HG03565 (cell line): ENCODE results near the gene TBX1.

Experiments used
- ATAC-seq: cut with Tn5 transposase; IDR thresholded peaks from one replicate; pipeline ENCODE4 v1.9.1; 2021; ENCODE audit warnings: mild to moderate bottlenecking, moderate library complexity; ENCODE audit not compliant: unreplicated experiment

TBX1 gene

DNA sequence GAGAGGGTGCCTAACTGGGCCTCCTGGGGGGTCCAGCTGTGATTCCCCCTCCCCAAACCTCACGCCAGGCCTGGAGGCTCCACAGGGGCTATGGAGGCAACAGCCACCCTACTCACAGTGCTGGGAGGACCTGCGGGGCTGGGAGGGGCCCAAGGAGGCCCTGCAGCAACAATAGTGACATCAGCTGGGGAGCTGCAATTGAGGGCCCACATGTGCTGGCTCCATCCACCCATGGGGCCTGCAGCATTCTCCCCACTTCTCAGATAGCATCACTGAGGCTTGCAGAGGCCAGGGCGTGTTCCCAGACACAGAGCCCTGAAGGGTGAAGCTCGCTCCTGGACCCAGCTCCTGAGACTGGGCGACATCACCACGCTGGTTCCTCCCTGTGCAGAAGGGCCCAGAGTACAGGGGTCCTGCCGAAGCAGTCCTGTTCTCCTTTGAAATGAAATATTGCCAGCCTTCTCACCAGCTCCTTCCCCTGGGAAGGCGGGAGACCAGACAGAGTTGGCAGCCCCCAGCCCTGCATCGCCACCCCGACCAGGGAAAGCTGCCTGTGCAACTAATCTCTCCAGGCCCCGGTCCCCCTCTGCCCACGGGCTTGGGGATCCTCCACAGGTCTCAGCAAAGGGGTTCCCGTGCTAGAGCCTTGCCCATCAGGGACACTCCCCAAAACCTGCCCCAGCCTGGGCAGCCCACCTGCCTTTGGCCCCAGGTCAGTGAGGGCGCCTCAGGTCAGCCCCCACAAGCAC is 8.9 kb upstream of the TBX1 start:
- ATAC-seq = no peak

DNA sequence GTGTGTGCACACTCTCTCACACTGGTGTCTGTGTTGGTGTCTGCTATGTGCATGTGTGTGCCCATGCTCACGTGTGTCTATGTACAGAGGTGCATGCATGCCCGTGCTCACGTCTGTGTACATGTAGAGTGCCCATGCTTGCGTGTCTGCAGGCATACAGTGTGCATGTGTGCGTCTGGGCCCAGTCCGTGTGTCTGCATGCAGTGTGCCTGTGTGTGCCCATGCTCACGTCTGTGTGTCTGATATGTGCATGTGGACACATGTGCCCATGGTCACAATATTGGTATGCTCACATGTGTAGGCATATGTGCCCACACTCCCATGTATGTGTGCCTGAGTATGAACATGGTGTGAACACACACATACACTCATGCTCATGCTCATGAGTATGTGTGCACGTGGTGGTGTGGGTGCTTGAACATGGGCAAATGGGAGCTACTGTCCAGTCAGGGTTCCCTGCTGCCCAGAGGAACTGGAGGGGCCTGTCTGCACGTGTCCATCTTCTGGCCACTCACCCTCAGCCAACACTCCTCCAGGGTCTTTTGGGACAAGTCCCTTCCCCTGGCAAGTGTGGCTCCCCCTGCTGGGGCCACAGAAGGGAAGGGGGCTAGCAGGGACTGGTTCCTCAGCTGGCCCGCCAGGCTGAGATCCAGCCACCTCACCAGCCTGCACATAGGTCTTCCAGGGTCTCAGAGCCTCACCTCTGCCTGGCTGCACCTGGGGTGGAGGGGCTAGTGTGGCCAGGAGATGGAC is 7.3 kb upstream of the TBX1 start:
- ATAC-seq = no peak

DNA sequence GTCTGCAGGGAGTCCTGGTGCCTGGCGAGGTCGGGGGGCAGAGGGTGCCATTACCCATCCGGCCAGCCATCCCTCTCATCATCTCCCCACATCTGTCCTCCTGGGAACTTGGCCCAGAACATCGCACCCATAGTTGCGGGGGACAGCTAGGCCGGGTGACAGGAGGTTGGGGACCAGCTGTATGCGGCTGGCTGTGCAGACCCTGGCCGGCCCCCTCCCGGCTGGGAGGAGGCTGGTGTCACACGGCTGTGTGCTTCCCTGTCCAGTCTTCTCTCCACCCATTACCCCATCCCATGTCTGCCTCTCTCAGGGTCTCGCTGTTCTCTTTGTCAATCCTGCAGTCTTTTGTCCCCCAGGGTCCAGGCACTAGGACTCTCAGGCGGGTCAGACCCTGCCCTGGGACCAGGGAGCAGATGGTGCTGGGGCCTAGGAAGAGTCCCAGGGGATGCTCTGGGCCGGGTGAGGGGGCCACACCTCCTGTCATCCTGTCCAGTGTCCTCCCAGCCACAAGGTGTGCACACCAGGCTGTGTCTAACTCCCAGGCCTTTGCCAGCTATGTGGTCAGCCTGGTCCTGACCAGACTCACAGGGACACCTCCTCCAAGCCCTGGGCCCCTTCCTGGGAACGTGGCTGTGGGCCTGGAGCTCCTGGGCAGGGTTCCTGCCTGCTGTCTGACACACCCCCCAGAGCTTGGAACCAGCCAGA is 6.4 kb upstream of the TBX1 start:
- no peak for ATAC-seq

DNA sequence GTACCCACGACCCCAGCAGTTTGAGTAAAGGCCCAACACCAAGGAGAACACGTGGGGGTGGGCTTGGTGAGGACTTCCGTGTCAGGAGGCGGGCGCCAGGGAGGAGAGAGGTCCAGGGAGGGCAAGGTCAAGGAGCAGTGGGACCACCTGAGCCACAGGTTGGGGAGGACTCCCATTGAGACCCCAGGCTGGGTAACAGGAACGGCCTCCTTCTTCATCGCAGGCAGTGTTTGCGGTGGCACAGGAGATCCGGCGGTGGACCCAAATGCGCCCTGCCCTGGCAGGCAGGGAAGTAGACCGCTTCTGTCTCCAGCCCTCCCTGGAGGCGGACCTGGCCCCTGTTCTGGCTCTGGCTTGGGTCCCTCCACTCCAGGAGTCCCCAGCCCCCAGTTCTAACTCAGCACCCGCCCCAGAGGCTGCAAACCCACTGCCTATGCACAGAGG is 5.9 kb upstream of the TBX1 start:
- no peak for ATAC-seq

DNA sequence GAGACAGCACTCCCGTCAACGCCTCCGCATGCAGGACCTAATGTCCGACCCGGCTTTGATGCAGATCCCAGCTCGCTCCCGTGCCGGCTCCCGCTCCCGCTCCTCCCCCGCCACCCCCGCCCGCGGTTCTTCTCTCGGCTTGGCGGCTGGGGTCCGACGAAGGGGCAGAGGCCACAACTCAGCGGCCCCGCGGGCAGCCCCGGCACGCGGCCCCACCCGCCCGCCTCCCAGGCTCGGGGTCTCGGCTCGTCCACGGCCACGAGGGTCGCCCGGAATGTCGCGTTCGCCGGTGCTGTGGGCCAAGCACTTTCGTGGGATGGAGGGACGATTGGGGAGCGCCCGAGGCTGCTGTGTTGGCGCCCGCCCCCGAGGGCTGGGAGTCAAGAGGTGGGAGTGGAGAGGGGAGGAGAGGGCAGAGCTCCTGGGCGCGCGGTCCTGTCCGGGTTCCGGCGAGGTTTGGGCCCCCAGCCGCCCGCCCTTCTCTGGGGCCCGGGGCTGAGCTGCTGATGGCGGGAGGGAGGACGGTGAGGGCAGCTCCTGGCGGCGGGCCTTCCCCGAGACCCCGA is 5.3 kb upstream of the TBX1 start:
- ATAC-seq = no peak

DNA sequence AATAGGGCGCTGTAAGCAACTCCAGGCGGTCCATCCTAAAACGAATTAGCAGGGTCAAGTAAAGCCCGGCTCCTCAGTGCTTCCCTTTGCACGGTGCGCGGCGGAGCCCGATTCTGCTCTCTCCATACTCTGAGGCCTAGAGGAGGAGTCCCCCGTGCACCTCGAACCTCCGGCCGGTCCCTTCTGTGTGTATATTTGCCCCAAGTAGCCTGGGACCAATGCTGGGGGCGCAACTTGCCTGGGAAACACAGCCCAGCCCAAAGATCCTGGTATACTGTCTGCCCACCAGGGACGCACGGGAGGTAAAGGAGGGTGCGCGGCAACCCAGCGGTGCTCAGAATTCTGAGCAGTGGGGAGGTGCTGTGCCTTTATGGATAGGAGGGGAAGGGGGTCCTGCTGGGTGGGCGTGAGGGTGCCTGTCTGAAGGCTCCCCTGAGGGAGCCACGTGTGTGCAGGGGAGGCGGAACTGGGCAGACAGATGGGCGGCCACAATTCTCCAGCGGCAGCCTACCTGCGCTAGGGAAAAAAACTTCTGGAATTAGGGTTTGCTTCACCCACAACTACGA is 4.8 kb upstream of the TBX1 start:
- ATAC-seq = no peak

DNA sequence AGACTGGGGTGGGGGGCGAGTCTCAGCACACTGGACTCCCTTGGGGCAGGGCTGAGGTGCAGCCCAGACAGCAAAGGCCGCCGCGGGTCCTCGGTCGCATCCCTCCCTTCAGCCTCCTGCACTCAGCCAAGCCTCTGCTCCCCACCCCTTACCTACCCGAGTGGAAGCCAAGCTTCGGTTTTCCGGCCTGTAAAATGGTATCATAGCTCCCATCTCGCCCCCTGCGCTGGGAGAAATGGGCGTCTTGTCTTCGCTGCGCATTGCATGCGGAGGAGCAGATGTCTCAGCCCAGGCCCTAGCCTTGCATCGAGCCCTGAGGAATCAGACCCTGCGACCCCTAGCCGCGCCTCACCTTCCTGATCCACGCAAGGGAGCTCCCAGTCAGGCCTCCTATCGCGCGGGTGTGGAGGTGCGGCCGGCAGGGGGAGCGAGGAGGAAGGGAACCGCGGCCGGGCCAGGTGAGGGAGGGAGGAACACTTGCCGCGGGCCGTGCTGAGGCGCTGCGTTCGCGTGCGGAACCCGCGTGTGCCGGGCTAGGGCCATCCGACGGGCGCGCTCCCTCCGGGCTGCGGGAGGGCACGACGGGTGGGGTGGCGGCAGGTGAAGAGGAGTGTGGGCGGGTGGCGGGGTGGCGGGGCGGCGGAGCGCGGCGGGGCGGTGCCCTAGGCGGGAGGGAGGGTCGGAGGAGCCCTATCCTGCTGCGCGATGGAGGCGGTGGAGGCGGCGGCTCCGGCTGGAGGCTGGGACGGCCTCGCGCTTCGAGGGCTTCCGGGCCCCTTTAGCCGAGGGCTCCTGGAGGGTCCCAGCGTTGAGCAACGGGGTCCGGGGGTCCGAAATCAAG is 4.1 kb upstream of the TBX1 start:
- no peak for ATAC-seq

DNA sequence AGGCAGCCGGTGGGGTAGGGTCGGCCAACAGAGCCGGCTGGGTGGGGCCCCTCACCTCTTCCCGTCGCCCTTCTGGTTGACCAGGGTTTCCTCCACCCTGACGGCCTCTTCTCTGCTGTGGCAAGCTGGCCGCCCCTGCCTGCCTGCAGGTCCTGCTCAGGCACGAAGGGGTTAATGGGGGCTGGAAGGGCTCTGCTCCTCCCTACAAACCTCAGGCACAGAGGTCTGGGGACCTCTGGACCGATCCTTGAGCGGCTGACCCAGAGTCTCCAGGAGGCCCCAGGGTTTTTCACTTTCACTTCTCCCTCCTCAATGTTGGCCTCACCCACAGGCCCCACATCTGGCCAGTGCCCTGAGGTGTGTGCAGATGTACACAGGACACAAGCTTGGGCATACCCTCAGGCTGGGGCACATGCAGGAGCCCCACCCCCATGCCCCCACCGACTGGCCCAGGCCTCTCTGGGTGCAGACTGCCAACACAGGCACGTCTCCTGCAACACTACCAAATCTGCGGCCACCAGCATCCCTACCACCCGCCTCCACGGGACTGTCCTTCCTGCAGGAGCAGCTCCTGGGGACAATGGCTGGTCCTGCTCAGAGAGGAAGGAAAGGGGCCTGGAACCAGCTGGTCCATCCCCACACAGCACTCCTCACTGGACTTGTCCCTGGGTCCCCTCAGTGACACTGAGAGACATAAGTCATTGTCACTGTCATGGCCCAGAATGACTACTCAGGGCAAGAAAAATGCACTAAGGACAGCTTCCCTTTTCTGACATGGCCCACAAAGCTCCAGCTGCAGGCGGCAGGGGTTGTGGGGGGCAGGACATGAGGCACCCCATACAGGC is 3.2 kb upstream of the TBX1 start:
- ATAC-seq = no peak

DNA sequence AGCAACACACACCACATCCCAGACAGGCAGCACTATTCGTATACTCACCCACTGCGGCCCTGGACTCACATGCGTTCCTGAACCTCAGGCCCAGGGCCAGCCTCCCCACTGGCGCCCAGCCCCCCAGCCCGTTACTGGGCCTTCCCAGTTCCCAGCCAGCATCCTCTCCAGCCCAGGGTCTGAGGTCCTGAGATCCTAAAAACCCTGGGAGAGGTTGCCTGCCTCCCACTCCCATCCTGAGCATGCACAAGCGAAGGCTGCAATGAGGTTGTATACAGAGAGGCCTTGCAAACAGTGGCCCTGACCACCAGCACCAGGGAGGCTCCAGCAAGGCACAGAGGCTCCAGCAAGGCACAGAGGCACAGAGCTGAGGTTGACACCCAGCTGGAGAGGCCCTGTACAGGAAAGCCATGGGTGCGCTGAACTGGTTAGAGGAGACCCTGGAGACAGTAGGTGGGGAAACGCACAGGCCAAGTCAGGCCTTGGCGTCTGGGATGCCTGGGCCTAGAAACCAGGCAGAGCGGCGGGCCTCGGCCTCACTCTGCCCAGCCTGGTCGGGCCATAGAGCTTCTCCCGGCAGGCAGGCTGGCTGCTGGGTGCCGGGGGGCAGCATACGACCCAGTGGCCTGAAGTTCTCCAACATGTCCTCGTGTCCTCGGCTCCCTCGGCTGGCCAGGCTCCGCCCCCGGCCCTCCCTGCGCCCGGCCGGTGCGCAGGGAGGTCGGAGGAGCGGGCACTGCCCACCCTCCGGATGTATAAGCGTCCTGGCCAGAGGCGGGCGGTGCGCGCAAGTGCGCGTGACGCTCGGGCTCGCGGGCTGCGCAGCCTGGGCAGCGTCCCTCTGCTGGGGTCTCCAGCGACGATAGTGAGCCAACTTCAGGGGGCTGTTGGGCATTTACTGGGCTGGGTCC is 2.3 kb upstream of the TBX1 start:
- no peak for ATAC-seq

DNA sequence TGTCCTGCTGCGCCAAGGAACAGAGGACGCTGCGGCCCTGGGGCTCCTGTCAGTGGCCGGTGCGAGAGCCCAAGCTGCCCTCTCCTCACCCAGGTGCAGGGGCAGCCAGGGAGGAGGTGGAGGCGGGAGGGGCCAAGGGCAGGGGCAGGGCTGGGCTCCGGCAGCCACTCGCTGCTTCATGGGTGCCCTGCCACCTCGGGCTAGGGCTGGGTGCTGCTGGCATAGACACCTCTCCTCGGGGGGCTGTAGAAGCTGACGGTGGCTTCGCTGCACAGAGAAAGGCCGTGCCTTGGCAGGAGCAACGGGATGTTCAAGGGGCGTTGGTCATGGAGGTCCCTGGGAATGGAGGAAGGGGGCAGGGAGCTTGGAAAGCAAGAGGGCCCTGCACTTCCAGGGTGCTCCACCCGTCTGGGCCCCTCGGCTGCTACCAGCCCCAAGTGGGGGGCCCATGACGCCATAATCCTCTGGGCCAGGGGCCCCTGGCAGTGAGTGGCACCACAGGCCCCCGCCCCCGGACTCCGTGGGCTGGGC is 1.6 kb upstream of the TBX1 start:
- no peak for ATAC-seq

DNA sequence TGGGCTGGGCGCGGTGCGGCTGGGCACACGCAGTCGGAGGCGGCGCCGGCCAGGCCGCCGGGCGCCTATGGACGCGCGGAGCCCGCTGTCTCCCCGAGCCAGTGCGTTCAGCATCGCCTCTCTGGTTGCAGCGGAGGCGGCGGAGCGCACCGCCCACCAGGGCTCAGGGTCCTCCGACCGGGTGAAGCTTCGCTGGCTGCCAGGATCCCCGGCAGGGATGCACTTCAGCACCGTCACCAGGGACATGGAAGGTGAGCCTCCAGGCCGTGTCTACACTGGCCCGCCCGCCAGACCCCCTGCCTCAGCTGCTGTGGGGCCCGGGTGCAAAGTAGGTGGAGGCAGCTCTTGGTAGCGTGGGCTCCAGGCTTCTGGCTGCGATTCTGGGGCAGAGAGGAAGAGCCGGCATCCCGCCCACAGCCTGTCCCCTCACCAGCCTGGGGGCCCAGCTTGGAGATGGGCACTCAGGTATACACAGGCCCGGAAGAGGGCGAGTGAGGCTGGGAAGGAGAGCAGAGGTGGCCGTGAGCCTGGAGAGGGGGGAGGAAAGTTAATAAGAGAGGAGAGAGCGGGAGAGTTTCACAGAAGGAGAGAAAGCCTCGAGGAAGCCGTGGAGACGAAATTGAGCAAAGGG is 1.0 kb upstream of the TBX1 start:
- ATAC-seq = no peak

DNA sequence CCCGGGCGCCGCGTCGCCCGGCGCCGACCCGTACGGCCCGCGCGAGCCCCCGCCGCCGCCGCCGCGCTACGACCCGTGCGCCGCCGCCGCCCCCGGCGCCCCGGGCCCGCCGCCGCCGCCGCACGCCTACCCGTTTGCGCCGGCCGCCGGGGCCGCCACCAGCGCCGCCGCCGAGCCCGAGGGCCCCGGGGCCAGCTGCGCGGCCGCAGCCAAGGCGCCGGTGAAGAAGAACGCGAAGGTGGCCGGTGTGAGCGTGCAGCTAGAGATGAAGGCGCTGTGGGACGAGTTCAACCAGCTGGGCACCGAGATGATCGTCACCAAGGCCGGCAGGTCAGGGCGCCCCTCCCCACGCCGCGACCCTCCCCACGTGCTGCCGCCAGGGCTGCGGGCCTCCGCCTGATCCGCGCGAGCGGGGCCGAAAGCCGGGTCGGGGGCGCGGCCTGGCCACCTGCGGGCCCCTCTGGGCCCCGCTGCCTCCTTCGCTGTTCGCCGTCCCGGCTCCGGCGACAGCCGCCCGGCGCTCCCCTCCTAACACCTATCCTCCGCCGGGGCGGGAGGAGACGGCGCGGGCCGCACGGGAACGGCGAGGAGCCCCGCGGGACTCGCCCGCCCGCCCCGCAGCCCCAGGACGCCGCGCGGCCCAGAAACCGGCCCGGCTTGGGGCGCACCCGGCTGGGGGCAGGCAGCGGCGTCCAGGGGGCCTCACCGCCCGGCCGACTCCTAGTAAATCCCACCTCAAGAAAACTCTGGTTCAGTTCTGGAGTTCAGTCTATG is 560 bp downstream of the TBX1 start:
- ATAC-seq = no peak

DNA sequence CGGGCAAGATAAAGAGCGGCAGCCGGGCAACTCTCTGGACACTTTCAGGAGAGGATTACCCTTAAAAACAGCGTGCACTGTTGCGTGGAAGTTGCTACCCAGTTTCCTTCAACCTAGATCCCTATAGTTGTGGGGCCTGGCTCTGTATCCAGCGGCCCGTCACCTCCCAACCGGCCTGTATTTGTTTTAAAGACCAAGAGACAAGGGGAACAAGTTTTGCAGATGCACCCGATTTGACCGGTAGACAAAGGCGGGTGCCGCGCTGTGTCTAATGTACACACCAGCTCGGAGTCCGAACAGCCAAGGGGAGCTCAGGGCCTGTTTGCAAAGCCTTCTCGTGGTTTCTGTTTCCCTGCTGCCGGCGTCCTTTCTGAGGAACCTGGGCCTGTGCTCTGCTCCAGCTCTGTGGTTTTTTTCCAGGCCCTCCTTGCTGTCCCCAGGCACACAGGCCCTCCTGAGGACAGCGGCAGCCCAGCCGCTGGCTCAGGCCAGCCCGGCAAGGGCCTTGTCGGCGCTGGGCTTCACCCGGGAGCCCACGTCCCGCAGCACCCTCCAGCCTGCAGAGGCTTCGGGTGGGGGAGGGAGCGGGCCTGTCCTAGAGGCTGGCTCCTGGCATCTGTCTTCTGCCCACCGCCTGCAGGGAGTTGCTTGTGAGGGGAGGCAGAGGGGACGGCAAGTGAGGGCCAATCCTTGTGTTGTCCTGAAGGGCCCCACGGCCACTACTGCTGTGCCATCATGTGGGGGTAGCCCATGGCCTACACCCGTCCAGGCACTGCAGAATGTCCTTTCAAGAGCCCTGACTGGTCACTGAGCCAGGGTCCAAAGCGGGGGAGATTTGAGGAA is 1.4 kb downstream of the TBX1 start:
- no peak for ATAC-seq

DNA sequence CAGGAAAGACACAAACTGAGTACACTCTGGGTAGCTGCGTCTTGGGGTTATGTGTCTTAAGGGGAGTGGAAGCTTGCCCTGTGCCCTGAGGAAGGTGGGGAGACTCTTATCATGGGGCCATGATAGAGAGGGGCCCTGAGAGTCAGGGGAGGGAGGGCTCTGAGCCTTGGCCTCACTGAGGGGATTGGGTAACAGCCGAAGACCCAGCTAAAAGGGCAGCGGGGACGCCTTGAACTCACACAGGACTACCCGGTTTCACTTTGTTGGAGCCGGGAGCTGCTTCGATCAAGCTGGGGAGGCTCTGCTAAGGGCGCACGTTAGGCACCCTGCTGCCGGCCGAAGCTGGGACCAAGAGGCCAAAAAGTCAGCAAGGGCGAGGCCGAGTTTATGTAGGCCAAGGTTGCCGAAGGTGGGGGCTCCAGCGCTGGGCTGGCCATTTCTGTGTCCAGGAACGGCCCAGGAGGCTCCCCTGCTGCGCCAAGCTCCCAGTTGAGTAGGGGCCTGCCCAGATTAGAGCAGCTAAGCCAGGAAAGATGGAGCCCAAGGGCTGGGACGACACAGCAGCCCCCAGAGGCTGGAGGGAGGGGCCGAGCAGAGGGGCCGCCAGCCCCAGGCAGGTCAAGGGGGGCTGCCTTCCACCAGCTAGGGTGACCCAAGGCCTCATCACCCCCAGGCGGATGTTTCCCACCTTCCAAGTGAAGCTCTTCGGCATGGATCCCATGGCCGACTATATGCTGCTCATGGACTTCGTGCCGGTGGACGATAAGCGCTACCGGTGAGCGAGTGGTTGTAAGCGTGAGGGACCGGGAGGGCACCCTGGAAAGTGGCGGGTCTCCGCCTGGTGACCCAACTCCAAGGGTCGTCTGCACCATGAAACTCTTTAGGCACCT is 2.2 kb downstream of the TBX1 start:
- no peak for ATAC-seq
